Measurements from ENCODE around the gene NAT14.
A peak's percentile ranks its signal among the peaks of the same experiment; 100 is the strongest.

The NAT14 gene

GRCh38 chr19:55504252-55504603 is 19.2 kb downstream of the NAT14 start:
- DNase-seq (ENCODE audit: insufficient read length, low spot score) (no peak), FAIRE-seq (no peak)
- TF ChIP-seq POLR2AphosphoS5 (IDR thresholded peaks at IDR 0.05; ENCODE audit: low read depth, low read length) = no peak
- no peak for TF ChIP-seq TAF1 (IDR thresholded peaks at IDR 0.05; ENCODE audit: low read depth, low read length)
- TF ChIP-seq PAX5 (IDR thresholded peaks at IDR 0.05; ENCODE audit: insufficient read depth, low read length, severe bottlenecking) = no peak

- TF ChIP-seq SPI1 (IDR thresholded peaks at IDR 0.05; ENCODE audit: low read depth, low read length) = no peak
- TF ChIP-seq POU2F2 (IDR thresholded peaks at IDR 0.05; ENCODE audit: low read depth, low read length) = no peak
- TF ChIP-seq TAF1 (IDR thresholded peaks at IDR 0.05; ENCODE audit: low read depth, low read length) = no peak
- TF ChIP-seq POLR2AphosphoS5 (IDR thresholded peaks at IDR 0.05; ENCODE audit: low read depth, low read length) = no peak
- TF ChIP-seq POLR2A (IDR thresholded peaks at IDR 0.05; ENCODE audit: low read depth, low read length) = no peak
- TF ChIP-seq PAX5 (IDR thresholded peaks at IDR 0.05; ENCODE audit: insufficient read depth, low read length, severe bottlenecking) = no peak
- FAIRE-seq = no peak
- no peak for DNase-seq (ENCODE audit: insufficient read length, low spot score)
These were observed 20.0 kb downstream of the NAT14 start for GRCh38 chr19:55504981-55505380.

GRCh38 chr19:55508120-55508519 is 23.1 kb downstream of the NAT14 start:
- DNase-seq (ENCODE audit: insufficient read length, low spot score) (no peak), FAIRE-seq (no peak)
- TF ChIP-seq PAX5 (IDR thresholded peaks at IDR 0.05; ENCODE audit: insufficient read depth, low read length, severe bottlenecking) (no peak), POU2F2 (IDR thresholded peaks at IDR 0.05; ENCODE audit: low read depth, low read length) (no peak), SPI1 (IDR thresholded peaks at IDR 0.05; ENCODE audit: low read depth, low read length) (no peak), TAF1 (IDR thresholded peaks at IDR 0.05; ENCODE audit: low read depth, low read length) (no peak), POLR2AphosphoS5 (IDR thresholded peaks at IDR 0.05; ENCODE audit: low read depth, low read length) (no peak), POLR2A (IDR thresholded peaks at IDR 0.05; ENCODE audit: low read depth, low read length) (no peak)

- peak; percentile 99 for FAIRE-seq
These were observed 32.1 kb downstream of the NAT14 start for GRCh38 chr19:55516878-55517620.

GRCh38 chr19:55519451-55520311 is 34.7 kb downstream of the NAT14 start:
- FAIRE-seq (peak; percentile 51), DNase-seq (ENCODE audit: insufficient read length, low spot score) (no peak)
- no peak for TF ChIP-seq TAF1 (IDR thresholded peaks at IDR 0.05; ENCODE audit: low read depth, low read length)
- no peak for TF ChIP-seq SPI1 (IDR thresholded peaks at IDR 0.05; ENCODE audit: low read depth, low read length)
- no peak for TF ChIP-seq POLR2A (IDR thresholded peaks at IDR 0.05; ENCODE audit: low read depth, low read length)
- no peak for TF ChIP-seq POU2F2 (IDR thresholded peaks at IDR 0.05; ENCODE audit: low read depth, low read length)
- TF ChIP-seq POLR2AphosphoS5 (IDR thresholded peaks at IDR 0.05; ENCODE audit: low read depth, low read length) = no peak
- TF ChIP-seq PAX5 (IDR thresholded peaks at IDR 0.05; ENCODE audit: insufficient read depth, low read length, severe bottlenecking) = no peak

More at GRCh38 chr19:55516878-55517620, 32.1 kb downstream of the NAT14 start:
- peak; percentile 100 for DNase-seq (ENCODE audit: insufficient read length, low spot score)
- TF ChIP-seq POU2F2 (IDR thresholded peaks at IDR 0.05; ENCODE audit: low read depth, low read length) (no peak), POLR2A (IDR thresholded peaks at IDR 0.05; ENCODE audit: low read depth, low read length) (no peak), TAF1 (IDR thresholded peaks at IDR 0.05; ENCODE audit: low read depth, low read length) (no peak)

GRCh38 chr19:55520691-55521292 is 35.8 kb downstream of the NAT14 start:
- no peak for TF ChIP-seq POLR2A (IDR thresholded peaks at IDR 0.05; ENCODE audit: low read depth, low read length)
- no peak for TF ChIP-seq SPI1 (IDR thresholded peaks at IDR 0.05; ENCODE audit: low read depth, low read length)
- no peak for TF ChIP-seq PAX5 (IDR thresholded peaks at IDR 0.05; ENCODE audit: insufficient read depth, low read length, severe bottlenecking)
- DNase-seq (ENCODE audit: insufficient read length, low spot score) = no peak
- no peak for FAIRE-seq

GRCh38 chr19:55525289-55526101 is 40.5 kb downstream of the NAT14 start:
- TF ChIP-seq PAX5 (IDR thresholded peaks at IDR 0.05; ENCODE audit: insufficient read depth, low read length, severe bottlenecking) (no peak), POLR2AphosphoS5 (IDR thresholded peaks at IDR 0.05; ENCODE audit: low read depth, low read length) (no peak), POLR2A (IDR thresholded peaks at IDR 0.05; ENCODE audit: low read depth, low read length) (no peak), TAF1 (IDR thresholded peaks at IDR 0.05; ENCODE audit: low read depth, low read length) (no peak), SPI1 (IDR thresholded peaks at IDR 0.05; ENCODE audit: low read depth, low read length) (no peak), POU2F2 (IDR thresholded peaks at IDR 0.05; ENCODE audit: low read depth, low read length) (no peak)
- FAIRE-seq = no peak
- no peak for DNase-seq (ENCODE audit: insufficient read length, low spot score)

- peak; percentile 83 for FAIRE-seq
- TF ChIP-seq PAX5 (IDR thresholded peaks at IDR 0.05; ENCODE audit: insufficient read depth, low read length, severe bottlenecking) (no peak), TAF1 (IDR thresholded peaks at IDR 0.05; ENCODE audit: low read depth, low read length) (no peak), SPI1 (IDR thresholded peaks at IDR 0.05; ENCODE audit: low read depth, low read length) (no peak), POLR2AphosphoS5 (IDR thresholded peaks at IDR 0.05; ENCODE audit: low read depth, low read length) (no peak), POLR2A (IDR thresholded peaks at IDR 0.05; ENCODE audit: low read depth, low read length) (no peak), POU2F2 (IDR thresholded peaks at IDR 0.05; ENCODE audit: low read depth, low read length) (no peak; the same call in 1 of the 2 replicates)
- DNase-seq (ENCODE audit: insufficient read length, low spot score) = no peak
These were observed 41.5 kb downstream of the NAT14 start for GRCh38 chr19:55526216-55527196.

All from GM12891 (cell line).